Stimulated activated naive CD8-positive, alpha-beta T cell treated with anti-CD3 and anti-CD28 coated beads, Interleukin-15, amount 100 ng/mL, for 72 hours (primary cell): ENCODE measurements around the gene PRDM13.

Experiments used
- ATAC-seq: fragments of 150-1000 bp; cut with Tn5 transposase; 2 replicates; pipeline ENCODE4 v1.10.0; 2021; ENCODE audit warnings: mild to moderate bottlenecking, moderate library complexity
- DNase-seq, 2 donors: peaks; one replicate each; pipeline ENCODE4 v3.0.0; 2021 to 2022
- H3K27ac Mint-ChIP-seq, 2 donors: one replicate each; pipeline ENCODE4 v1.8.0; 2022; ENCODE audit warnings: mild to moderate bottlenecking in 2 of 2, mixed read lengths in 2 of 2, moderate library complexity in 2 of 2
- H3K27me3 Mint-ChIP-seq: one replicate; pipeline ENCODE4 v1.8.0; 2022; ENCODE audit warnings: mixed read lengths
- H3K4me1 Mint-ChIP-seq: one replicate; pipeline ENCODE4 v1.8.0; 2022; ENCODE audit warnings: mild to moderate bottlenecking, mixed read lengths
- H3K4me3 Mint-ChIP-seq, 2 donors: one replicate each; pipeline ENCODE4 v1.8.0; 2022; ENCODE audit warnings: mild to moderate bottlenecking in 2 of 2, mixed read lengths in 2 of 2, moderate library complexity in 1 of 2
- H3K9me3 Mint-ChIP-seq, 2 donors: one replicate each; pipeline ENCODE4 v1.8.0; 2022; ENCODE audit warnings: mixed read lengths in 2 of 2

The PRDM13 gene

DNA sequence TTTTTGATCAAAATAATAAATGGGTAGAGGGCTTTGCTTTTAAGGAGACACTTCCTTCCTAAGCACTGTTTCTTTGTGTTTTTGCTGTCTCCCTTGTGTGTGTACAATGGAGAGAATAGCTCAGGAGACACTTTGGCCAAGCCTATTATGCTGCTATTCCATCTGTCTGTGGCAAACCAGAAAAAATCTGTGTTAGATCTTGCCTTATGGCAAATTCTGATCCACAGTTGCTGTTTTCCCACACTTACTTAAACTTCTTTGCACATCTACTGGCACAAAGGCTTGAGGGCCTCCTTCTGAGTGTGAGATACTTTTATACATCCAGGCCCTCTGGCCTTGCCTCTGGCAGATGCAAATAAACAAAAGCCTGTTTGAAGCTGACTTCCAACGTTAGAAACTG is 53.6 kb downstream of the PRDM13 start:
- H3K9me3 Mint-ChIP-seq: no peaks in the 10 kb centered on the region
- no peaks in the 10 kb centered on the region for H3K4me1 Mint-ChIP-seq
- DNase-seq: no peak
- no peak overlapping the region for H3K4me3 Mint-ChIP-seq
- ATAC-seq: no peak
- H3K27me3 Mint-ChIP-seq: peaks cover 21% of the 10 kb centered on the region
- no peak overlapping the region for H3K27ac Mint-ChIP-seq

DNA sequence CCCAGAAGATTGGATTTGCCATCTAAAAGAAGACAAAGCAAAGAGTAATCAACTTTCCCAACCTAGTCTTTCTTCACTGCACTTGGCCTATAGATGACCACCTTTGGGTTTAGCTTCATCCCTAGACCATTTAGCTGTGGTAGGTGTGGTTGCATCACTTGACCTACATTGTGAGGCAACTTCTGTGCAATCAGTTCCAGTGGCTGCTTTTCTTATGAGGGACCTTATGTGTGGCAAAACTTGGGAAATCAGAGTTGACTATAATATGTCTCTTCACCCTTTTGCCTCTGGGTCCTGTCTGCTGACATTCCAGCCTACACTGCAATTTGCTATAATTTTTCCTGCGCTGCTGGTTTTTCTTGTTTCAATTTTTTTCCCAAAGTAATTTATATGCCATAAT is 55.2 kb downstream of the PRDM13 start:
- H3K27me3 Mint-ChIP-seq: peaks cover 11% of the 10 kb centered on the region
- no peak for ATAC-seq

DNA sequence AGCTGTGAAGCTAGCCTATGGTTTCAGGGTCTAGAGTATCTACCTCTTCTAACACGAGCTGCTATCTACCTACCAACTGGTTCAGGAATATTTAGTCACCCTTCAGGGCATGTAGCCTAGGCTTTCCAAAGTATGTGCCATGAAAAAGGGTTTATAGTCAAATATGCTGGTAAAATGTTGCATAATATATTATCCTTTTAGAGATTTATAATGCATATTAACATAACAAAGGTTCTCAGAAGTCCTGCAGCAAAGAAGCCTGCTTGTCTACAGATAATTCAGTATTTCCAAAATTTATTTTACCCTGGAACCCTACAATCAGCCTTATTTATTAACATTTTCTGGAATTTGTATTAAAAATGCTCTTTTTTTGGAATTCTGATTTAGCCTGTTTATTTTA is 56.0 kb downstream of the PRDM13 start:
- DNase-seq (no peak), ATAC-seq (no peak)
- H3K27ac Mint-ChIP-seq: no peak overlapping the region
- H3K27me3 Mint-ChIP-seq: peaks cover 8% of the 10 kb centered on the region
- H3K9me3 Mint-ChIP-seq: no peaks in the 10 kb centered on the region
- H3K4me1 Mint-ChIP-seq: no peaks in the 10 kb centered on the region
- H3K4me3 Mint-ChIP-seq: no peak overlapping the region

More for the DNA sequence above, 55.2 kb downstream of the PRDM13 start:
- H3K4me1 Mint-ChIP-seq: no peaks in the 10 kb centered on the region
- H3K27ac Mint-ChIP-seq: no peak overlapping the region
- no peak for DNase-seq
- no peak overlapping the region for H3K4me3 Mint-ChIP-seq
- H3K9me3 Mint-ChIP-seq: no peaks in the 10 kb centered on the region
